Right lobe of liver (tissue), 6 donors: Measurements from ENCODE around the gene SRSF2. TPM values are rescaled to one million over a fixed set of nuclear protein-coding genes. Genes with fewer than 3 reads are reported as not detected.

Experiments used
- ATAC-seq, 4 donors: fragments of 200-7000 bp; cut with Tn5 transposase; one replicate each; pipeline ENCODE4 v1.9.1; 2020; ENCODE audit warnings: mild to moderate bottlenecking in 4 of 4, moderate library complexity in 4 of 4
- DNase-seq, 3 donors: peaks; one replicate each; pipeline ENCODE4 v3.0.0-alpha.2; 2020
- H3K27ac ChIP-seq, 3 donors: fragments of 200-600 bp; one replicate each; pipeline ENCODE4 v1.8.0; 2022
- H3K27me3 ChIP-seq, 2 donors: fragments of 200-600 bp; one replicate each; pipeline ENCODE4 v1.8.0; 2022
- H3K36me3 ChIP-seq, 4 donors: fragments of 200-600 bp; sonication (generic) in 1 of 4; one replicate each; pipeline versions ENCODE4 v1.5.1 to v1.8.0; 2017 to 2022; ENCODE audit warnings: control low read depth in 1 of 4
- H3K4me1 ChIP-seq, 4 donors: fragments of 200-600 bp; sonication (generic) in 1 of 4; one replicate each; pipeline versions ENCODE4 v1.5.1 to v1.8.0; 2017 to 2022; ENCODE audit warnings: control low read depth in 1 of 4
- H3K4me3 ChIP-seq, 3 donors: fragments of 200-600 bp; one replicate each; pipeline ENCODE4 v1.8.0; 2022
- H3K9me3 ChIP-seq, 4 donors: fragments of 200-600 bp; sonication (generic) in 1 of 4; one replicate each; pipeline versions ENCODE4 v1.5.1 to v1.8.0; 2017 to 2022; ENCODE audit warnings: control low read depth in 1 of 4
- CTCF ChIP-seq, 4 donors: fragments of 200-600 bp in 3 of 4; fragments of 450-650 bp in 1 of 4; IDR thresholded peaks; one replicate each; pipeline versions ENCODE4 v1.5.1 to v1.8.0; 2016 to 2022; ENCODE audit warnings: antibody characterized with exemption in 4 of 4, mild to moderate bottlenecking in 2 of 4
- POLR2A ChIP-seq: fragments of 450-650 bp; IDR thresholded peaks from one replicate; pipeline ENCODE4 v1.6.1; 2017; ENCODE audit warnings: antibody characterized with exemption, mild to moderate bottlenecking
- WGBS: methylation state at CpG from one replicate; pipeline ENCODE4 v1.1.6; 2018; ENCODE audit warnings: low coverage, low lambda C conversion rate; ENCODE audit not compliant: insufficient coverage; ENCODE audit errors: missing lambda C conversion rate; 5-methylcytosine and 5-hydroxymethylcytosine counted together
- intact Hi-C, 2 donors: fragments of 100-400 bp; cut with DNase I; formaldehyde crosslinking; loops; one replicate each; pipeline versions ENCODE4 v1.11.2 to v1.14.1; 2022
- total RNA-seq, 6 experiments: library from RNA; depleted of rRNA in 2 of 6; stranded (reverse); fragments of >200 nt in 2 of 6; fragmentation: NEBNext Ultra II Directional in 3 of 6; extraction: Animal tissue kit (Norgen Biotek cat#: 25700) in 3 of 6; gene quantifications; one replicate each; pipeline versions ENCODE4 v1.1.0 to v1.2.4, GENCODE V29; 2016 to 2023
- donor health status: DM: no; HTN: yes; CAD: no.
- donor health status: DM: no; HTN: no; CAD: no.
- donor health status: DM: no; HTN: no; CAD: no.
- donor health status: DM: no; HTN: yes; CAD: no.
- donor health status: DM: no; HTN: yes; CAD: no.

Gene SRSF2
- total RNA-seq, 6 experiments from 2014 or later: 62.4 to 106 (median 86.0) TPM

- Histone ChIP-seq H3K27me3 (no peaks in the 10 kb centered on the region), H3K27ac (no peak overlapping the region), H3K36me3 (peaks cover 14 to 78% (median 46%) of the 10 kb centered on the region in 4 donors), H3K4me1 (peaks cover 0 to 12% (median 5%) of the 10 kb centered on the region in 4 donors), H3K4me3 (no peak overlapping the region), H3K9me3 (no peaks in the 10 kb centered on the region)
- intact Hi-C loops: no loop called here
- TF ChIP-seq CTCF (IDR thresholded peaks at IDR 0.05) (no peak), POLR2A (no peak)
- no peak for ATAC-seq
- no peak for DNase-seq
- WGBS: 88% methylated on average over 7 of the region's 8 CpGs
Observed at GRCh38 chr17:76722279-76722678, 14.9 kb downstream of the SRSF2 start.

- DNase-seq (no peak), ATAC-seq (no peak)
- Histone ChIP-seq H3K27me3 (no peaks in the 10 kb centered on the region), H3K27ac (no peak overlapping the region), H3K9me3 (no peaks in the 10 kb centered on the region), H3K36me3 (peaks cover 14 to 86% (median 52%) of the 10 kb centered on the region in 4 donors), H3K4me1 (peaks cover 0 to 14% (median 6%) of the 10 kb centered on the region in 4 donors), H3K4me3 (no peak overlapping the region)
- intact Hi-C loops: no loop called here
- TF ChIP-seq CTCF (IDR thresholded peaks at IDR 0.05): no peak
- 87% methylated on average over 8 of the region's 10 CpGs for WGBS
Observed at GRCh38 chr17:76721463-76721862, 15.7 kb downstream of the SRSF2 start.

- 91% methylated on average over 3 of the region's 9 CpGs for WGBS
- H3K4me1 ChIP-seq: peaks cover 0 to 15% (median 6%) of the 10 kb centered on the region in 4 donors
- DNase-seq (no peak), ATAC-seq (no peak)
- H3K27me3 ChIP-seq: no peaks in the 10 kb centered on the region
- H3K4me3 ChIP-seq: no peak overlapping the region
- H3K9me3 ChIP-seq: no peaks in the 10 kb centered on the region
- TF ChIP-seq CTCF (IDR thresholded peaks at IDR 0.05): no peak
- no peak for TF ChIP-seq POLR2A
- no peak overlapping the region for H3K27ac ChIP-seq
- H3K36me3 ChIP-seq: peaks cover 14 to 92% (median 55%) of the 10 kb centered on the region in 4 donors
- intact Hi-C loops: no loop called here
Observed at GRCh38 chr17:76720941-76721340, 16.2 kb downstream of the SRSF2 start.

GRCh38 chr17:76720211-76720610 lies 16.9 kb downstream of the SRSF2 start:
- peaks cover 0 to 11% (median 4%) of the 10 kb centered on the region in 4 donors for H3K4me1 ChIP-seq
- no peak overlapping the region for H3K4me3 ChIP-seq
- no peak for TF ChIP-seq POLR2A
- no peak for TF ChIP-seq CTCF (IDR thresholded peaks at IDR 0.05)
- intact Hi-C loops: no loop called here
- DNase-seq (no peak), ATAC-seq (no peak)
- H3K27me3 ChIP-seq: no peaks in the 10 kb centered on the region
- H3K9me3 ChIP-seq: no peaks in the 10 kb centered on the region
- peaks cover 14 to 99% (median 58%) of the 10 kb centered on the region in 4 donors for H3K36me3 ChIP-seq
- H3K27ac ChIP-seq: no peak overlapping the region
- WGBS: 79% methylated on average over 2 of the region's 9 CpGs

- peaks cover 10 to 93% (median 56%) of the 10 kb centered on the region in 4 donors for H3K36me3 ChIP-seq
Observed at GRCh38 chr17:76718516-76718915, 18.6 kb downstream of the SRSF2 start.

More at GRCh38 chr17:76718516-76718915, 18.6 kb downstream of the SRSF2 start:
- TF ChIP-seq CTCF (IDR thresholded peaks at IDR 0.05) (no peak), POLR2A (no peak)
- DNase-seq (no peak), ATAC-seq (no peak)
- no peaks in the 10 kb centered on the region for H3K9me3 ChIP-seq
- no peak overlapping the region for H3K27ac ChIP-seq
- intact Hi-C loops: no loop called here
- peaks cover 0 to 4% (median 0%) of the 10 kb centered on the region in 4 donors for H3K4me1 ChIP-seq
- WGBS: 91% methylated on average over 12 of the region's 16 CpGs
- H3K27me3 ChIP-seq: no peaks in the 10 kb centered on the region
- H3K4me3 ChIP-seq: no peak overlapping the region
